Germinal center (tissue), 1 donor: ENCODE measurements around the gene CEP72.

Experiments
- DNase-seq: peaks from one replicate; pipeline ENCODE4 v3.0.0; 2012; ENCODE audit warnings: mixed read lengths, low spot score

The CEP72 gene

DNA sequence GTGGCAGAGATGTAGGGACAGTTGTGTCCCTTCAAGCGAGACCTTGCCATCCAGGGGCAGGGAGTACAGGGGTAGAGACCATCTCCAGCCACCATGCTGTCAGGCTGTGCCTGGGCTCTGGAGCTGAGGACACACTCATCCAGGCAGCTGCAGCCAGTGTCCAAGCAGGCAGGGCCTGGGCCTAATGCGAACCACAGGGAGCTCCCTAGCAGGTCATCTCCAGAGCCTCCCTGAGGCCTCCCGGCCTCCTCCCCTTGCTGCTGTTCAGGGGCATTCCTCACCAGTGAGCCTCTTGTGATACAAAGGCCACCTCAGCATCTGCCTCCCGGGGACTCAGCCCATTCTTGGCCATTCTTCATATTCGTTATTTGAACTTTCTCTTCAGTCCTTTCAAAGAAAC is 46.0 kb downstream of the CEP72 start:
- DNase-seq, result no peak

DNA sequence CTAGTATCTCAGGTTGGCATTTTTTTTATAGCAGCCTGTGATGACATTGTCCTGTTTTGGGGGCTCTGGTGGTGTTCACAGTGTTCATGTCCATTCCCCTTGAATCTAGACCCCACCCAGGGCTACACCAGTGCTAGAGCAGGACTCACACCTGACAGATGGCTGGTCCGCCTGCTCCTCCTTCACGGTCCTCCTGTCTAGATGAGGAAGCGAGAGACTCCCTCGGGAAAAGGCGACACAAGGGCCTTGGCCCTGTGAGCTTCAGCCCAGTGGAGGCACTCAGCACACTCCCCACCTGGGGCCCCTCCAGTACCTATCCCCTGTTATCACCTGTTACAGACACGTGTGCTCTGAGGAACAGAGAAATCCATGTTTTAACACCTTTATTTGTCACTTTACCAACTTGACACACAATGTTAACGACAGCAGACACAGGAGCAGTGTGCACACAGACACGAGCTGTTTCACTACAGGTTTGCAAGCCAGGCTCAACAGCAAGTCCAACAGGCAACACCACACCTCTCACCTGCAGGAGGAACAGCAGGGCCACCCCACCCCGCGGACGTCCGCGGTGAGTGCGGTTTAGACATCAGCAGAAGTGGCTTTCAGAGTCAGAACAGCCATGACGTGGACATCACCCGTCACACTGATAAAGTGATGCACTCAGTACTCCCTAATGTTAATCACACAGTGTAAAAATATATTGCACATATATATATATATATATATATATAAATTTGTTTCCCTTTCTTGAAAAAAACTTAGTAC is 47.5 kb downstream of the CEP72 start:
- no peak for DNase-seq

DNA sequence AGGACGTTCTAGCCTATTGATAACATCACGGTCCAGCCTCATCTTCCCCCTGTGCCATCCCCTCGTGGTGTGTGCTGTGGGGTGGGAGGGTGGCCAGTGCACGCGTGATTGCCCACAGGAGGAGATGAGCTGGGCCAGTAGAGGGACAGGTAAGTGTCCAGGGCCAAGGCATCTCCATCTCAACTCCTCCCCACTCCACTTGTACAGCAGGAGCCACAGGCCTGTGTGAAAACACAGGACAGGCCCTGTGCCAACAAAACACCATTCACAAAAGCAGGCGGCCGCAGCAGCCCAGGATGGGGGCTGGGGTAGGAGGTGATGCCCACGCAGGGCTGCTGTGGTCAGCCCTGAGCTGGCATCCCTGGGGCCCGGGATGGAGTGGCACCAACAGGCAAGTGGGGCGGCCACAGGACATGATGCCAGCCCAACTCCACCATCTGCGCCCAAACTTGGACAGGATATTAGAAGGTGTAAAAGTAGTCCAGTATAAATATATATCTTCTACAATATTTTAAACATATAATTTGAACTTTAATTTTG is 48.4 kb downstream of the CEP72 start:
- DNase-seq, result no peak

DNA sequence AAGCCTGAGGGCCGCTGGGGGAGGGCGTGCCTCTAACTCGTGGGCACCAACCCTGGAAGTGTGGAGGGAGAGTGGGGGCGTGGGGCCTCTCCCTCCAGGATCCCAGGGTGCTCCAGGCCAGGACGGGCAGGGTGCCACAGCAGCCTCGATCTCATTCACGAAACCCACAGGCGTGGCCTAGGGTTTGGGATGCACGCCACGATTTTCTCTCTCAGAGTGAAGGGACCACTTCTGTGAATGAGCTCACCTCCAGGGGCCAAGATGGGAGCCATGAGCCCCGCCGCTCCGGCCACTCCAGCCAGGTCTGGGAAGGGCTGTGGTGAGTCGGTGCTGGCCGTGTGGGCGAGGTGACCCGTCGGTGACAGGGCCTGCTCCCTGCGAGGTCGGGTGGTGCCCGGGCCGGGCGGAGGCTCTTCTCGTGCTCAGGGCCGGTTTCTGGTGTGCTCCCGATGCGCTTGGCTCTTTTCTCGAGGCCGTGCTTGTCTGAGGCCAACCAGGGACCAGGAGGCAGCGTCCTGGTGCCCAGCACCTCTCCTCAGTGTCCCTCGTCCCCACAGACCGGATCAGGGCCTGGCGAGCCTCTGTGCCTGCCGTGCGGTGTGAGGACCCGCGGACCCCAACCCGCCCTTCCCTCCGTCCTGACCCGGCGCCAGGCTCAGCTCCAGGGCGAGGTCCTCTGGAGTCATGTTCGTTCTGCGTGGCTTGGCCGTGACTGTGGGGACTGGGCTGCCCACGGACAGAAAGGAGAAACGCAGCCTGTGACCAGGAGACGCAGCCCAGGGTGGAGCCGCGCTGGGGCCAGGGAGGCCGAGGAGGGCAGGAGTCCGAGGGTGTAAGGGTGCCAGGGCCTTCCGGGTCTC is 50.0 kb downstream of the CEP72 start:
- no peak for DNase-seq

DNA sequence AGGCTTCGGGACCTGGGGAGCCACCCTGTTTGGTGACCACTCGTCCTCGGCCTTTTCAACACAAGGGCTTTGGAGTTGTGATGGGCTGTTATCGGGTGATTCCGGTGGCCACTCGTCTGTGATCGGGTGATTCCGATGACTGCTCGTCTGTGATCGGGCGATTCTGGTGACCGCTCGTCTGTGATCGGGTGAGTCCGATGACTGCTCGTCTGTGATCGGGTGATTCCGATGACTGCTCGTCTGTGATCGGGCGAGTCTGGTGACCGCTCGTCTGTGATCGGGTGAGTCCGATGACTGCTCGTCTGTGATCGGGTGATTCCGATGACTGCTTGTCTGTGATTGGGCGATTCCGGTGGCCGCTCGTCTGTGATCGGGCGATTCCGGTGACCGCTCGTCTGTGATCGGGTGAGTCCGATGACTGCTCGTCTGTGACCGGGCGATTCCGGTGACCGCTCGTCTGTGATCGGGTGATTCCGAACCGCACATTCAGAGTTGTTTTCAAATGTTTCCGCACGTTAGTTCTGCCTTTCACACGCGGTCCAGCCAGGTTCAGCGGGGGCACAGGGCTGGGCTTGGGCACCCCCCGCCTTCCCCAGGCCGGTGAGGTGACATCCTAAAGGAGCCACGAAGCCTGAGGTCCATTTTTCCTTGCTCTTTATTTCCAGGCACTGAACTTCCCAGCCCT is 50.8 kb downstream of the CEP72 start:
- no peak for DNase-seq

DNA sequence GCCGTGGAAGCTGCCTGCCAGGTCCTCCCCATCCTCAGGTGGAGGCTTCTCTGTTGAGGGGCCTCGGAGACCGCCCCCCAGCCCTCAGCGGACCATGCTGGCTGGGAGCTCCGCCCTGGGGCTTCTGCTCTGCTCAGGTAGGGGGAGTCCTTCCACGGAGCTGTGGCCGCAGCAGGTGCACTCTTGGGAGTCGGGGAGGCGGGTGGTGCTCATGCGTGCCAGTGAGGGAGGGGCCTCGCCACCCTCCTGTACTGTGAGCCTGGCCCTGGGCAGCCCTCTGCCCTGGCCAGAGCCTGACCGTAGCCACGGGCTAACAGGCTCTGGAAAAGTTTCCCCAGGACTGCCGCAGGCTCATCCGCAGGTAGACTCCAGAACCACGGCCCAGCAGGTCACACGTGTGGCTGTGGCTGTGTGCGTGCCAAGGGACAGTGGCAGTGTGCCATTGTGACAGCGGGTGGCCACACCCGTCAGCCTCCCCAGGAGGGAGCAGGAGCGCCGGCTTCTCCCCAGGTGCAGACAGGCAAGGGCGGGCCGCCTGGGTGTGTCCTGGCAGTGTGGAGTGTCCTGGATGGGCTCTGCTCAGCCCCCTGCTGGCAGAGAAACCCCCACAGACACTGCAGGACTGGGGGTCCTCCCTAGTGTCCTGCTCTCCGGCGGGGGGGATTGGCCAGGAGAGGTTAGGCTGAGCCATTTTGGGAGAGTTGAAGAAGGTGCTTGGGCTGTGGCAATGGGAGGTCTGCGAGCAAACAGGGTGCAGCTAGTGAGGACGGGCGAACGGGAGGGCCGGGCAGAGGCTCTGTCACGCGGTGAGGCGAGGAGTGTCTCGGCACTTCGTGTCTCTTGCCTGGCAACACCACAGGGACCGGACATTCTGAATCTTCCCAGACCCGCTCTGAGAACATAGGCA is 51.5 kb downstream of the CEP72 start:
- DNase-seq, result no peak

DNA sequence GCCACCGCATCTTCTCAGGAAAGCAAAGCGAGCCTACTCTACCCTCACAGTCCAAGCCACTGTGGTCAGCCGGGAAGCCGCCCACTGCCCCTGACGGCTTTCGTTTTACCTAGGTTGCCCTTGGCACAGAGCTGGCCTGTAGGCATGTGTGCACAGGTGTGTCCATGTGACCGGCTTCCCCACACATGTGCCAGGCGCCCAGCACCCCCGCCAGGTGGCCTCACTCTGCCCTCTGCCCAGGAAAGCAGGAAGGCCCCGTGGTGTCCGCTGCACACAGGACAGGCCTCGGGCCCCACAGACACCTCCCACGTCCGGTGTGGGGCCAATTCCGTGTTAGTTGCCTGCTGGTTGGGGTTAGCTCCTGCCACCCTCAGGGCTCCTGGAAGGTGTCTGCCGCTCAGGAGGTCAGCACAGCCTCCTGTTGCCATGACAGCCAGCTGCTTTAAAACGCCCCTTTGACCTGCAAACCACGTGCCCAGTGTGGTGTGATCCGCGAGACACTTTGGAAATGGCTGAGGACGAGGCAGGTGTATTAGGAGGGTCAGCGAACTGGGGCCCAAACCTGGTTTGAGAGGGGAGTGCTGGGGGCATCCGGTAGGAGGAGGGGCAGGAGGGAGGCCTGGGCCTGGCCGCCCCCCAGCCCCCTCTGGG is 52.3 kb downstream of the CEP72 start:
- DNase-seq, result no peak

DNA sequence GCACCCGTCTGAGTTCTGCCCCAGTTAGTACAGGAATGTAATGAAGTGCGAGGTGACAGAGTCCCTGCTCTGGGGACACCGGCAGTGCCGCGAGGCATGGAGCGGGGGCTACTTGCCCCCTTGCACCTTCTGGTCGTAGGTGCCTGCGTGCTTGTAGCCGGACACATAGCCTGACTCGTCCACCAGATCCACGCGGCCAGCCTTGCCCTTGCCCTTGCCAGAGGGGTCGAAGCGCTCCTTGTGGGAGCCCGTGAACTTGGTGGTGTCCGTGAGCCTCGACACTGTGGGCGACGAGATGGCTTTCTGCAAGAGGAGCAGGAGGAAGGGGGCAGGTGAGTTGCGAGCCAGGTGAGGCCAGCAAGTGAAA is 52.8 kb downstream of the CEP72 start:
- DNase-seq, result no peak

DNA sequence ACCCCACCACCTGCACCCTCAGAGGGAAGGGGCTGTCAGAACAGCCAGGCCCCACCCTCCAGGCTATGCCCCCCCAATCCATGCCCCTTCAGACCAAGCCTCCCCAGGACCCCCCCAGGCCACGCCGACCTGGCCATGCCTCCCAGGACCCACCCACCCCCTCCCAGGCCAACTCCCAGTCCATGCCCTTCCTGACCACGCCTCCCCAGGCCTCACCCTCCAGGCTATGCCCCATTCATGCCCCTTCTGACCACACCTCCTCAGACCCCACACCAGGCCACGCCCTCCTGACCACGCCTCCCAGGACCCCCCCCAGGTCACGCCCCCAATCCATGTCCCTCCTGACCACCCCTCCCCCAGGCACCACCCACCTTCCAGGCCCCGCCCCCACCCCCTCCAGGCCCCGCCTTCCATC is 53.4 kb downstream of the CEP72 start:
- DNase-seq, result no peak

DNA sequence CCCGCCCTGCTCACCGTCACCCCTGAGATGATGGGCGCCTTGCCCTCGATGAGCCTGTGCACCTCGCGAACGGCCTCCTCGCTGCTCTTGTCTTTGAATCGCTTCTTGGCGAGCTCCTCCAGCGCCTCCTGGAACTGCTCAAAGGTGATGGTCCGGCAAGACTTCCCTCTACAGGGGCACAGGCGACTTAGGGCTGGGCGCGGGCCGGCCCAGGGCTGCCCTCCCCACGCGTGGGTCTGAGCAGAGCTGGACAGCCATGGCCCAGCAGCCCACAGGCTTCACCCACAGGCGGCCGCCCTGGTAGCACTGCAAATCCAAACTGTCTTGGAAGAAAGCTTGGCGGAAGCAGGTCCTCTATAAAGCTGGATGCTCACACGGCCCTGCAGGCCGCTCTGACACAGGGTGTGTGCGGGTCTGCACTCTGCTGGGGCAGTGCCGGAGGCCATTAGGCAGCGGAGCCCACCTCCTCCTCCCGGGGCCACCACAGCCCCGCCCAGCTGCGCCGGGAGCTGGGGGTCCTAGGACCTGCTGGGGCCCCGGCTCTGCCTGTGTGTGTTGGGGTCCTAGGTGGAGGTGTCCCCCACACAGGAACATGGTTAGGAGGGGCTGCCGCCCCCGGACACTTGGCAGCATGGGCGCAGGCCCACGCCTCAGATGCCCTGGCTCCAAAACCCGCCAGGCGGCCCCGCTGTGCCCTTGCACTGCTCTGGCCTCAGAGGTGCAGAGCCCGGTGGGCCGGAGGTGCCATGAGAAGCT is 54.0 kb downstream of the CEP72 start:
- no peak for DNase-seq

DNA sequence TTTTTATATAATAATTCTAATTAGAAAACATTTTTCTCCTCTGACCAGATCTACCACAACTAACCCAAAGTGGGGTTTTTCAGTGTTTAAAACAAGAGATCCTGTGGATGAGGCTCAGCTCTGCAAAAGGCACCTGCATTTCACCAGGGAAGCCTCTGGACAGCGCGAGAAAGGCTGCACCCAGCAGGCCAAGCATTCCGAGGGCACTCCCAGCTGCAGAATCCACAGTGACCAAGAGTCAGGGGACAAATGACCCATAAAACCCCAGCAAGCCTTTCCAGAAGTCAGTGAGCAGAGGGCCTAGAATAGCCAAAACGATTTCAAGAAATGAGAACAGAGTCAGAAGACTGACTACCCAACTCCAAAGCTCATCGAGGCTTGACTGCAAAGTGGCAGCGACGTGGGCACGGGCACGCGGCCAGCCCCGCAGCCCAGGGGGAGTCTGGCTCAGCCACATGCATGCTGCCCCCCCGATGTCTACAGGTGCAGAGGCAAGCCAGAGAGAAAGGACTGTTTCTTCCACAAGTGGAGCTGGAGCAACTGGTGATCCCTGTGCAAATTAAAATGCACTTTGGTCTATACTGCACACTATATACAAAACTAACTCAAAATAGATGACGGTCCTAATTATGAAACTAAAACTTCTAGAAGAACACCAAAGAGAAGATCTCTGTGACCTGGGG is 54.8 kb downstream of the CEP72 start:
- DNase-seq, result no peak

DNA sequence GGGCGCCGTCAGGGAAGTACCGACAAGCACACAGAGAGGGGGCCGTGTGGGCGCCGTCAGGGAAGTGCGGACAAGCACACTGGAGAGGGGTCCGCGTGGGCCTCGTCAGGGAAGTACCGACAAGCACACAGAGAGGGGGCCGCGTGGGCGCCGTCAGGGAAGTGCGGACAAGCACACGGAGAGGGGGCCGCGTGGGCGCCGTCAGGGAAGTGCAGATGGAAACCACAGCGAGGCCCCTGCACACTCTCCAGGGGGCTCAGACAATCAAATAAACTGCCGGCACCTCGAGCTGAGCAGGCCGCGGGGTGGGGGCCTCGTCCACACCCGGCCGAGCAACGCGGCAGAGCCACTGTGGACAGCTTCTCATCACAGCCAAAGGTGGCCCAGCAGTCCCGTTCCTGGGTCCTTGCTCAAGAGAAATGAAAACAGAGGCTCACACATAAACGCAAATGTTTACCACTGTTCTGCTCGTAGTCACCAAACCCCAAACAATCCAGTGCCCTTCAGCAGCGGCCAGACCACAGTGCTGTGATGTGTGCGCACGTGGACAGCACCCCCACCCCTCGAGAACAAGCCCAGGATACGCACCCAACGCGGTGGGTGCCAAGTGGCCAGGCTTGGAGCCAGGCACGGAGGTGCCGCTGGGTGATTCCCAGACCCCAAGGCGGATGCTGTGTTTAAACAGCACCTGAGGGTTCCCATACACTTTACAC is 56.3 kb downstream of the CEP72 start:
- no peak for DNase-seq

DNA sequence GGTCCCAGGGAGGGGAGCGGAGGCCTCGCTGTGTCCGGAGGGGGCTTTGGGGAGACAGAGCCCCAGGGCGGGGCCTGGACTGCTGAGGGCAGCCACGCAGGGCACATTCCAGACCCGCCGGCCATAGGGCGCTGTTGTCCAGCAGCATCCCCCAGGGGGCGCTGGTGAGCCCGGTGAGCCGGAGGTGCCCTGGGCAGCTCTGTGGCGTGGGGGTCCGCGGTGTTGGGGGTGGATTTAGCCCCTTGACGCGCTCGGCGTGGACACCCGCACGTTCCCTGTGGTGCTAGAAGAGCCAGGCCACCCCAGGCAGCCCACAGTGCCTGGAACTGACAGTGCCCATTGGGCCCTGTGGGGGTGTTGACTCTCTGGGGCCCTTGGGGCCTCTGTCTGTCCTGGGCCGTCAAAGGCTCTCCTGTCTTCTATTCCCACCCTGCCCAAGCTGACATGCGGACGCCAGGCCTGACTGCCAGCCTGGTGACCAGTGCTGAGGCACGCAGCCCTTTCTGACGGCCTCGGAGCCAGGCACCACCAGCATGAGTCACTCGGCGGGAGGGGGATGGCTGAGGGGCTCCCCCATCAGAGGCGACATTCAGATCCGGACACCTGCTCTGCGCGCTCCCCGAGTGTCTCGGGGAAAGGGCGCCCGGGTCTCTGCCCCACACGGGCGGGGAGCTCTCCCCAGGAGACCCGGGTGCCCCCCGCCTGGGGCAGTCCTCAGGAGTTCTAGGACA is 57.1 kb downstream of the CEP72 start:
- DNase-seq, result peak; percentile 28

DNA sequence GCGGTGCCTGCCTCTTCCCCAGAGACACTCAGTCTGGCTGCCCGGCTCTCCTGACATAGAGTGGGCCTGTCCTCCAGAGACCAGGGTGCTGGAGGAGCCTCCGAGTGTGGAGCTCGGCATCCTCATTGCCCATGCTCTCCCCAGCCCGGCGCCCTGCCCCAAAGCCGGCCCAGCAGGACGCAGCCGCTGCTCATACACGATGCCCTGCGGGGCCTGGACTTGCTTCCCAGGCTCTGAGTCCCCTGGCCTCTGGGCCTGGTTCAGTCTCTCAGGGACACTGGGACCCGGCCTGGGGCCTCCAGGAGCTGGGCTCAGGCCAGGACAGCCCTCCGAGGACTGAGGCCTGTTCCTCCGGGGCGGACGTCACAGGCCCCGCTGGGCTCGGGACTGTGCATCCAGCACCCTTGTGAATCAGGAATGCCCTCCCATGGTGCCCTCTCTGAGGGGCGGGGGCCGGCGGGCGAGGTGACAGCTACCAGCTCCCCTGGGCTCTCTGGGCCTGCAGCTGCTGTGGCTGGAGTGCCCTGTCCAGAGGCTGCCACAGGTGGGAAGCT is 57.8 kb downstream of the CEP72 start:
- DNase-seq, result no peak

DNA sequence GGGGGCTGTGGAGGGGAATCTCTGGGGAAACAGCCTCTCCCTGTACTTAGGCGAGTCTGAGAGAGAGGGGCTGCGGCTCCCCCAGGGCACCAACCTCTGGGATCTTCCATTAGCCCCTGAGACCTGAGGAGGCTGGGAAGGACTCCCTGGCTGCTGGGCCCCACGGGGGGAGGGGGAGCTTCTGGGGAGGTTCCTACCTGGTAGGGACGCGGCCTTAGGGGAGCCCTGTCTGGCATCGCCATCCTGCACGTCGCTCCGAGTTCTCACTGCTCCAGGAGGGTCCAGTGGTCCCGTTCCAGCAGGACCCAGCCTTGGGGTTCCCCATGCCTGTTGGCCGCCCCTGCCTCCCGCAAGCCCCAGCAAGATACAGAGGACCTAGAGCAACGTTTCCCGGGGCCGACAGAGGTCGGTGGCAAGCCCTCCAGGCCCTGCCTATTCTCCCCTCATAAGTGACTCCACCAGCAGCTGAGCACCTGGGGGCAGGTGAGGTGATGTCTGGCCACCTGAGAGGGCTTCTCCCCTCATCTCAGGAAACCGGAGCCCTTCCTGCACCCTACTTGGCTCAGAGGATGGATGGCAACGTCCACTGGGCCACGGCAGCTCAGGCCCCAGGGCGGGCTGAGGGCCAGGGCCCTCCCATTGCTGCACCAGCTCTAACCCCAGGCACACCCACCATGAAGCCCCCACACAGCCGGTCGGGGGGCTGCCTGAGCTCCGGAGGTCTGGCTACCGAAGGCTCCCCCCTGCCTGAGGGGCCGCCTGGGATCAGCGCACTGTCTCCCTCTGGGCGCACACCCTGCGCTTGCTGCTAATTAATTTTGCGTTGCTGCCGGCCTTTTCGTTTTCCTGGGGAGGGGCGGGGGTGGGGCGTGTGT is 58.5 kb downstream of the CEP72 start:
- DNase-seq, result no peak

DNA sequence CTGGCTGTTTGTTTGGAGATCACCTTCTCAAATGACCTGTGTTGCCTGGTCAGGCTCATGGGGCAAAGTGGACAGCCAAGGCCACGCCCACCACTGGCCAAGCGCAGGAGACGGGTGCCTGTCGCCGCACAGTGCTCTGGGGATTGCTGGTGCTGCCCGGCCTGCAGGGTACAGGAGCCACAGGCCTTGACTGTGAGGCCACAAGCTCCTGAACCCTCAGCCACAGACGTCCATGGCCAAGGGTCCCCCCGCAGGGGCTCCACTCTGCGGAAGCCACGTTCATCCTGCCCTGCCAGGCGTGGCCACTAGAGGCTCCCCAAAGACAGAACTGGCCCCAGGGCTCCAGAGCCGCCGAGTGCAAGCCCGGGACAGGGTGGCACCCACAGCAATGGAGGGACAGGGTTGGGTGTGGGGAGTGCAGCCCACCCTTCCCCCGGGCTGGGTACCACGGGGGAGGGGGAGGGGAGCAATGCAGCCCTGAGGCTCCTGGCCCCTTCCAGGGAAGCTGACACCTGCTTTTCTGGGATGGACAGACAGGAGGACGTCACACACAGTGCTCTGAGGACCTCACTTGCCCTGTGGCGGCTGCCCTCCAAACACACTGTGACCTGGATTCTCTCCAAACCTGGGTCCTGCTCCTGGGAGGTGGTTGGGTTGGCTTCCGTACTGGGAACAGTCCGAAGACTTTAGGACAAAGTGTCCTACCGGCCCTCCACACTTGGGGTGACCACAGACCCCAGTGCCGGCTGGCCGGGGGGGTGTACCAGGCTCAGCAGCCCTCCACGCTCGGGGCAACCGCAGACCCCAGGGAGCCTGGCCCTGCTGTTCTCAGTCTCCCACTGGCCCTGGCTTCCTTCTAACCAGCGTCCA is 59.6 kb downstream of the CEP72 start:
- DNase-seq, result peak; percentile 67
